HTERT RPE-1 (cell line): Measurements from ENCODE around the gene EIF3D.

ENCODE experiments used
- in situ Hi-C: fragments of 300-500 bp; cut with MboI; formaldehyde crosslinking; loops from 4 replicates; pipeline ENCODE4 v1.14.3; 2020; ENCODE audit warnings: low sequenced_read_pairs

Gene EIF3D

GRCh38 chr22:36510384-36510783 lies 18.6 kb downstream of the EIF3D start:
- in situ Hi-C loops, result no loop called here

GRCh38 chr22:36507518-36508010 lies 21.4 kb downstream of the EIF3D start:
- in situ Hi-C loops, result no loop called here

GRCh38 chr22:36506637-36507517 lies 22.1 kb downstream of the EIF3D start, which contains the start of gene FOXRED2:
FOXRED2 (minus strand) TSS chr22:36507040; CDS start chr22:36506422, 618 bp downstream.
- in situ Hi-C loops, result no loop called here

GRCh38 chr22:36505998-36506635 lies 22.8 kb downstream of the EIF3D start:
- in situ Hi-C loops, result no loop called here

GRCh38 chr22:36497910-36498665 lies 30.9 kb downstream of the EIF3D start:
- in situ Hi-C loops, result no loop called here

- in situ Hi-C loops, result no loop called here
Observed at GRCh38 chr22:36493690-36494110, 35.3 kb downstream of the EIF3D start.

GRCh38 chr22:36492109-36492508 lies 36.9 kb downstream of the EIF3D start:
- in situ Hi-C loops, result no loop called here

GRCh38 chr22:36491155-36491554 lies 37.8 kb downstream of the EIF3D start:
- in situ Hi-C loops, result no loop called here

- in situ Hi-C loops, result no loop called here
Observed at GRCh38 chr22:36486619-36487384, 42.2 kb downstream of the EIF3D start.

GRCh38 chr22:36481393-36482168 lies 47.4 kb downstream of the EIF3D start, which contains the start of gene TXN2:
TXN2 (minus strand) TSS chr22:36481640; CDS start chr22:36480837, 803 bp downstream.
- in situ Hi-C loops, result no loop called here

- in situ Hi-C loops, result no loop called here
Observed at GRCh38 chr22:36480941-36481392, 48.0 kb downstream of the EIF3D start.

GRCh38 chr22:36478966-36479365 lies 50.0 kb downstream of the EIF3D start:
- in situ Hi-C loops, result no loop called here

GRCh38 chr22:36475341-36475740 lies 53.6 kb downstream of the EIF3D start:
- in situ Hi-C loops, result no loop called here

- in situ Hi-C loops, result no loop called here
Observed at GRCh38 chr22:36472689-36473088, 56.3 kb downstream of the EIF3D start.

- in situ Hi-C loops, result no loop called here
Observed at GRCh38 chr22:36471341-36471821, 57.6 kb downstream of the EIF3D start.

- in situ Hi-C loops, result no loop called here
Observed at GRCh38 chr22:36470994-36471331, 58.0 kb downstream of the EIF3D start.

GRCh38 chr22:36470162-36470993 lies 58.6 kb downstream of the EIF3D start:
- in situ Hi-C loops, result no loop called here

- in situ Hi-C loops, result no loop called here
Observed at GRCh38 chr22:36469094-36469710, 59.8 kb downstream of the EIF3D start.
